ENCODE results near the gene ZBTB20.

The ZBTB20 gene

GRCh38 chr3:114639171-114639570 lies 507.9 kb downstream of the ZBTB20 start:
- Histone ChIP-seq H3K36me3 (ENCODE audit: control insufficient read depth in 2 of 2, insufficient read depth in 2 of 2, low read length in 2 of 2) (no peaks in the 10 kb centered on the region), H3K9me3 (ENCODE audit: control insufficient read depth in 2 of 2, low read length in 2 of 2) (peaks cover 0 to 5% of the 10 kb centered on the region in 2 donors), H3K4me3 (ENCODE audit: low read length in 2 of 2) (no peak overlapping the region), H3K27ac (ENCODE audit: low read depth in 2 of 2, low read length in 2 of 2) (no peak overlapping the region), H3K4me1 (ENCODE audit: control insufficient read depth in 2 of 2, insufficient read depth in 2 of 2, low read length in 2 of 2) (no peaks in the 10 kb centered on the region), H3K27me3 (ENCODE audit: control insufficient read depth in 2 of 2, insufficient read depth in 2 of 2, low read length in 2 of 2) (no peaks in the 10 kb centered on the region), H3K9ac (ENCODE audit: low read depth in 1 of 2, low read length in 2 of 2) (no peak overlapping the region)

GRCh38 chr3:114635878-114636277 lies 511.2 kb downstream of the ZBTB20 start:
- Histone ChIP-seq H3K4me1 (ENCODE audit: control insufficient read depth in 2 of 2, insufficient read depth in 2 of 2, low read length in 2 of 2) (no peaks in the 10 kb centered on the region), H3K27ac (ENCODE audit: low read depth in 2 of 2, low read length in 2 of 2) (no peak overlapping the region), H3K4me3 (ENCODE audit: low read length in 2 of 2) (no peak overlapping the region), H3K9me3 (ENCODE audit: control insufficient read depth in 2 of 2, low read length in 2 of 2) (peaks cover 0 to 5% of the 10 kb centered on the region in 2 donors), H3K36me3 (ENCODE audit: control insufficient read depth in 2 of 2, insufficient read depth in 2 of 2, low read length in 2 of 2) (no peaks in the 10 kb centered on the region), H3K27me3 (ENCODE audit: control insufficient read depth in 2 of 2, insufficient read depth in 2 of 2, low read length in 2 of 2) (no peaks in the 10 kb centered on the region), H3K9ac (ENCODE audit: low read depth in 1 of 2, low read length in 2 of 2) (no peak overlapping the region)

- no peak overlapping the region for H3K27ac ChIP-seq (ENCODE audit: low read depth in 2 of 2, low read length in 2 of 2)
- H3K27me3 ChIP-seq (ENCODE audit: control insufficient read depth in 2 of 2, insufficient read depth in 2 of 2, low read length in 2 of 2): no peaks in the 10 kb centered on the region
- H3K9me3 ChIP-seq (ENCODE audit: control insufficient read depth in 2 of 2, low read length in 2 of 2): peaks cover 0 to 5% of the 10 kb centered on the region in 2 donors
- no peak overlapping the region for H3K9ac ChIP-seq (ENCODE audit: low read depth in 1 of 2, low read length in 2 of 2)
- H3K4me3 ChIP-seq (ENCODE audit: low read length in 2 of 2): no peak overlapping the region
- H3K4me1 ChIP-seq (ENCODE audit: control insufficient read depth in 2 of 2, insufficient read depth in 2 of 2, low read length in 2 of 2): no peaks in the 10 kb centered on the region
- H3K36me3 ChIP-seq (ENCODE audit: control insufficient read depth in 2 of 2, insufficient read depth in 2 of 2, low read length in 2 of 2): no peaks in the 10 kb centered on the region
Observed at GRCh38 chr3:114634635-114635034, 512.5 kb downstream of the ZBTB20 start.

- no peaks in the 10 kb centered on the region for H3K36me3 ChIP-seq (ENCODE audit: control insufficient read depth in 2 of 2, insufficient read depth in 2 of 2, low read length in 2 of 2)
Observed at GRCh38 chr3:114632757-114633424, 514.2 kb downstream of the ZBTB20 start.

GRCh38 chr3:114627770-114628169 lies 519.3 kb downstream of the ZBTB20 start:
- peaks cover 6 to 7% of the 10 kb centered on the region in 2 donors for H3K4me1 ChIP-seq (ENCODE audit: control insufficient read depth in 2 of 2, insufficient read depth in 2 of 2, low read length in 2 of 2)
- H3K4me3 ChIP-seq (ENCODE audit: low read length in 2 of 2): no peak overlapping the region

More at GRCh38 chr3:114632757-114633424, 514.2 kb downstream of the ZBTB20 start:
- no peaks in the 10 kb centered on the region for H3K27me3 ChIP-seq (ENCODE audit: control insufficient read depth in 2 of 2, insufficient read depth in 2 of 2, low read length in 2 of 2)
- no peak overlapping the region for H3K9ac ChIP-seq (ENCODE audit: low read depth in 1 of 2, low read length in 2 of 2)
- H3K27ac ChIP-seq (ENCODE audit: low read depth in 2 of 2, low read length in 2 of 2): no peak overlapping the region
- no peak overlapping the region for H3K4me3 ChIP-seq (ENCODE audit: low read length in 2 of 2)
- H3K4me1 ChIP-seq (ENCODE audit: control insufficient read depth in 2 of 2, insufficient read depth in 2 of 2, low read length in 2 of 2): no peaks in the 10 kb centered on the region
- H3K9me3 ChIP-seq (ENCODE audit: control insufficient read depth in 2 of 2, low read length in 2 of 2): peaks cover 0 to 5% of the 10 kb centered on the region in 2 donors

GRCh38 chr3:114626751-114627150 lies 520.3 kb downstream of the ZBTB20 start:
- H3K9me3 ChIP-seq (ENCODE audit: control insufficient read depth in 2 of 2, low read length in 2 of 2): no peaks in the 10 kb centered on the region
- H3K4me1 ChIP-seq (ENCODE audit: control insufficient read depth in 2 of 2, insufficient read depth in 2 of 2, low read length in 2 of 2): peaks cover 6 to 7% of the 10 kb centered on the region in 2 donors
- no peak overlapping the region for H3K9ac ChIP-seq (ENCODE audit: low read depth in 1 of 2, low read length in 2 of 2)
- H3K27me3 ChIP-seq (ENCODE audit: control insufficient read depth in 2 of 2, insufficient read depth in 2 of 2, low read length in 2 of 2): no peaks in the 10 kb centered on the region
- H3K27ac ChIP-seq (ENCODE audit: low read depth in 2 of 2, low read length in 2 of 2): no peak overlapping the region
- no peaks in the 10 kb centered on the region for H3K36me3 ChIP-seq (ENCODE audit: control insufficient read depth in 2 of 2, insufficient read depth in 2 of 2, low read length in 2 of 2)
- no peak overlapping the region for H3K4me3 ChIP-seq (ENCODE audit: low read length in 2 of 2)

More at GRCh38 chr3:114627770-114628169, 519.3 kb downstream of the ZBTB20 start:
- no peaks in the 10 kb centered on the region for H3K27me3 ChIP-seq (ENCODE audit: control insufficient read depth in 2 of 2, insufficient read depth in 2 of 2, low read length in 2 of 2)
- no peaks in the 10 kb centered on the region for H3K36me3 ChIP-seq (ENCODE audit: control insufficient read depth in 2 of 2, insufficient read depth in 2 of 2, low read length in 2 of 2)
- no peak overlapping the region for H3K9ac ChIP-seq (ENCODE audit: low read depth in 1 of 2, low read length in 2 of 2)
- H3K9me3 ChIP-seq (ENCODE audit: control insufficient read depth in 2 of 2, low read length in 2 of 2): no peaks in the 10 kb centered on the region
- no peak overlapping the region for H3K27ac ChIP-seq (ENCODE audit: low read depth in 2 of 2, low read length in 2 of 2)

- H3K27ac ChIP-seq (ENCODE audit: low read depth in 2 of 2, low read length in 2 of 2): peak overlapping the region; percentile 88
- H3K27me3 ChIP-seq (ENCODE audit: control insufficient read depth in 2 of 2, insufficient read depth in 2 of 2, low read length in 2 of 2): no peaks in the 10 kb centered on the region
- H3K4me1 ChIP-seq (ENCODE audit: control insufficient read depth in 2 of 2, insufficient read depth in 2 of 2, low read length in 2 of 2): peaks cover 6 to 7% of the 10 kb centered on the region in 2 donors
- no peaks in the 10 kb centered on the region for H3K36me3 ChIP-seq (ENCODE audit: control insufficient read depth in 2 of 2, insufficient read depth in 2 of 2, low read length in 2 of 2)
- H3K9me3 ChIP-seq (ENCODE audit: control insufficient read depth in 2 of 2, low read length in 2 of 2): no peaks in the 10 kb centered on the region
- peak overlapping the region; percentile 54 to 61 for H3K9ac ChIP-seq (ENCODE audit: low read depth in 1 of 2, low read length in 2 of 2)
- peak overlapping the region; percentile 21 to 50 for H3K4me3 ChIP-seq (ENCODE audit: low read length in 2 of 2)
Observed at GRCh38 chr3:114624571-114625181, 522.4 kb downstream of the ZBTB20 start.

- Histone ChIP-seq H3K36me3 (ENCODE audit: control insufficient read depth in 2 of 2, insufficient read depth in 2 of 2, low read length in 2 of 2) (no peaks in the 10 kb centered on the region), H3K27me3 (ENCODE audit: control insufficient read depth in 2 of 2, insufficient read depth in 2 of 2, low read length in 2 of 2) (no peaks in the 10 kb centered on the region), H3K9ac (ENCODE audit: low read depth in 1 of 2, low read length in 2 of 2) (peak overlapping the region in 1 of 2 donors; percentile 5), H3K9me3 (ENCODE audit: control insufficient read depth in 2 of 2, low read length in 2 of 2) (no peaks in the 10 kb centered on the region), H3K4me1 (ENCODE audit: control insufficient read depth in 2 of 2, insufficient read depth in 2 of 2, low read length in 2 of 2) (peaks cover 6 to 7% of the 10 kb centered on the region in 2 donors), H3K27ac (ENCODE audit: low read depth in 2 of 2, low read length in 2 of 2) (peak overlapping the region; percentile 88), H3K4me3 (ENCODE audit: low read length in 2 of 2) (peak overlapping the region; percentile 21 to 28)
Observed at GRCh38 chr3:114624047-114624445, 523.0 kb downstream of the ZBTB20 start.

- Histone ChIP-seq H3K9ac (ENCODE audit: low read depth in 1 of 2, low read length in 2 of 2) (peak overlapping the region; percentile 5 to 35), H3K27me3 (ENCODE audit: control insufficient read depth in 2 of 2, insufficient read depth in 2 of 2, low read length in 2 of 2) (no peaks in the 10 kb centered on the region), H3K4me3 (ENCODE audit: low read length in 2 of 2) (peak overlapping the region; percentile 21 to 28), H3K36me3 (ENCODE audit: control insufficient read depth in 2 of 2, insufficient read depth in 2 of 2, low read length in 2 of 2) (no peaks in the 10 kb centered on the region), H3K9me3 (ENCODE audit: control insufficient read depth in 2 of 2, low read length in 2 of 2) (no peaks in the 10 kb centered on the region), H3K4me1 (ENCODE audit: control insufficient read depth in 2 of 2, insufficient read depth in 2 of 2, low read length in 2 of 2) (peaks cover 6 to 7% of the 10 kb centered on the region in 2 donors), H3K27ac (ENCODE audit: low read depth in 2 of 2, low read length in 2 of 2) (peak overlapping the region; percentile 88)
Observed at GRCh38 chr3:114623420-114624046, 523.6 kb downstream of the ZBTB20 start.

GRCh38 chr3:114622001-114622400 lies 525.1 kb downstream of the ZBTB20 start:
- H3K4me3 ChIP-seq (ENCODE audit: low read length in 2 of 2): no peak overlapping the region
- no peaks in the 10 kb centered on the region for H3K36me3 ChIP-seq (ENCODE audit: control insufficient read depth in 2 of 2, insufficient read depth in 2 of 2, low read length in 2 of 2)
- H3K27me3 ChIP-seq (ENCODE audit: control insufficient read depth in 2 of 2, insufficient read depth in 2 of 2, low read length in 2 of 2): no peaks in the 10 kb centered on the region
- peaks cover 6 to 7% of the 10 kb centered on the region in 2 donors for H3K4me1 ChIP-seq (ENCODE audit: control insufficient read depth in 2 of 2, insufficient read depth in 2 of 2, low read length in 2 of 2)
- no peaks in the 10 kb centered on the region for H3K9me3 ChIP-seq (ENCODE audit: control insufficient read depth in 2 of 2, low read length in 2 of 2)
- no peak overlapping the region for H3K9ac ChIP-seq (ENCODE audit: low read depth in 1 of 2, low read length in 2 of 2)
- no peak overlapping the region for H3K27ac ChIP-seq (ENCODE audit: low read depth in 2 of 2, low read length in 2 of 2)

Data from mucosa of rectum (tissue), 2 donors.